Left ventricle myocardium superior (tissue), 1 donor: ENCODE data around the gene DNMBP. TPM values are rescaled to one million over a fixed set of nuclear protein-coding genes. Genes with fewer than 3 reads are reported as not detected.
"Not testable (repeated sequence)": the region's sequence is repeated elsewhere in the genome, so short reads cannot be mapped to it uniquely, and the experiment has no call there.

Source experiments
- ATAC-seq: fragments of 200-7000 bp; cut with Tn5 transposase; one replicate; pipeline ENCODE4 v1.9.1; 2020; ENCODE audit warnings: mild to moderate bottlenecking, moderate library complexity
- DNase-seq: peaks from one replicate; pipeline ENCODE4 v3.0.0-alpha.2; 2020
- intact Hi-C: fragments of 100-400 bp; cut with micrococcal nuclease; formaldehyde crosslinking; loops from one replicate; pipeline ENCODE4 v1.11.0; 2022
- total RNA-seq: library from RNA; stranded (reverse); fragmentation: NEBNext Ultra II Directional; extraction: Animal tissue kit (Norgen Biotek cat#: 25700); gene quantifications from one replicate; pipeline ENCODE4 v1.2.1, GENCODE V29; 2021
- donor health status: DM: no; HTN: yes; CAD: no; lungs with severe emphysema.

Gene DNMBP
- total RNA-seq, 1 donor from 2014 or later = 5.5 TPM

- intact Hi-C loops = loop anchor here (10.0 kb wide), 1 partner anchor 72 kb away; no protein-coding TSS in a partner anchor
- DNase-seq = no peak
- no peak for ATAC-seq
These were observed 36.6 kb downstream of the DNMBP start for GRCh38 chr10:99973190-99973589.

- intact Hi-C loops = no loop called here
- DNase-seq (no peak), ATAC-seq (no peak)
These were observed 41.8 kb downstream of the DNMBP start for GRCh38 chr10:99967961-99968360.

GRCh38 chr10:99966306-99966705 lies 43.4 kb downstream of the DNMBP start:
- no peak for DNase-seq
- intact Hi-C loops = no loop called here
- no peak for ATAC-seq

GRCh38 chr10:99965700-99966099 lies 44.0 kb downstream of the DNMBP start:
- no peak for ATAC-seq
- DNase-seq = no peak
- intact Hi-C loops = no loop called here

GRCh38 chr10:99964791-99965190 lies 45.0 kb downstream of the DNMBP start:
- intact Hi-C loops = no loop called here
- ATAC-seq = no peak
- DNase-seq = no peak

GRCh38 chr10:99963467-99964165 lies 46.1 kb downstream of the DNMBP start:
- intact Hi-C loops, DNase-seq: not testable (repeated sequence)
- peak; percentile 74 for ATAC-seq

GRCh38 chr10:99958806-99959205 lies 50.9 kb downstream of the DNMBP start:
- no peak for DNase-seq
- intact Hi-C loops = no loop called here
- no peak for ATAC-seq

GRCh38 chr10:99958302-99958701 lies 51.4 kb downstream of the DNMBP start:
- intact Hi-C loops = no loop called here
- no peak for ATAC-seq

GRCh38 chr10:99953510-99953909 lies 56.2 kb downstream of the DNMBP start:
- intact Hi-C loops, DNase-seq: not testable (repeated sequence)
- ATAC-seq = peak; percentile 43

More at GRCh38 chr10:99958302-99958701, 51.4 kb downstream of the DNMBP start:
- no peak for DNase-seq

- no peak for DNase-seq
- intact Hi-C loops = no loop called here
- no peak for ATAC-seq
These were observed 56.9 kb downstream of the DNMBP start for GRCh38 chr10:99952799-99953198.

- intact Hi-C loops, ATAC-seq, DNase-seq: not testable (repeated sequence)
These were observed 63.7 kb downstream of the DNMBP start for GRCh38 chr10:99946051-99946450.

GRCh38 chr10:99945263-99945662 lies 64.5 kb downstream of the DNMBP start:
- intact Hi-C loops = no loop called here
- DNase-seq = no peak
- ATAC-seq = peak; percentile 94

GRCh38 chr10:99944860-99945259 lies 64.9 kb downstream of the DNMBP start:
- intact Hi-C loops = no loop called here
- DNase-seq = no peak
- no peak for ATAC-seq

GRCh38 chr10:99943908-99944307 lies 65.8 kb downstream of the DNMBP start:
- ATAC-seq (no peak), DNase-seq (no peak)
- intact Hi-C loops = no loop called here

- ATAC-seq (no peak), DNase-seq (no peak)
- intact Hi-C loops = no loop called here
These were observed 67.6 kb downstream of the DNMBP start for GRCh38 chr10:99941942-99942820.

- DNase-seq (no peak), ATAC-seq (no peak)
- intact Hi-C loops = no loop called here
These were observed 71.2 kb downstream of the DNMBP start for GRCh38 chr10:99938563-99938962.

GRCh38 chr10:99937630-99938029 lies 72.1 kb downstream of the DNMBP start:
- intact Hi-C loops = no loop called here
- ATAC-seq = no peak
- DNase-seq = no peak

- DNase-seq, intact Hi-C loops: not testable (repeated sequence)
- peak; percentile 78 for ATAC-seq
These were observed 77.4 kb downstream of the DNMBP start for GRCh38 chr10:99932203-99932957.

GRCh38 chr10:99930731-99931550 lies 78.8 kb downstream of the DNMBP start:
- intact Hi-C loops = no loop called here
- no peak for ATAC-seq
- DNase-seq = no peak
